Measurements from ENCODE around the gene SLC35E3. TPM values are rescaled to one million over a fixed set of nuclear protein-coding genes. Genes with fewer than 3 reads are reported as not detected.
A peak's percentile ranks its signal among the peaks of the same experiment; 100 is the strongest.
"Not testable (repeated sequence)": the region's sequence is repeated elsewhere in the genome, so short reads cannot be mapped to it uniquely, and the experiment has no call there.

SLC35E3 gene
- polyA plus RNA-seq, 4 donors: 14.7 to 18.7 (median 18.2) TPM

DNA sequence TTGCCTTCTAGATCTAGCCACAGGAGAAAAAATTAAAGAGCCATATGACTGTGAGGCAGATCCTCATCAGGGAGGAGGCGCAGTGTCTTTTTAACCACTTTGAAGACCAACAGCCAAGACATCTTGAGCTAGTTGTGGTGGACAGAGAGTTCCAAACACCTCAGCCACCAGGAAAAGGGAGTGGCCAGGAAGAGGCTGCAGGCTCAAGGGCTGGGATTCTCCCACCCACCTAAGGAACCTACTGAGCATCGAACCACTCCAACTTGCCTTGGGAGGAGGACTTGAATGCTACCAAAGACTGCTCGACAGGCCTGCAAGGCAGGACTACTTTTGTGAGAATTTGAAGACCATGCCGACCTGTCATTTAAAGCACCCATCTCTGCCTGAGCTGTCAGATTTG, 47.5 kb downstream of the SLC35E3 start:
- no peak for DNase-seq (ENCODE audit: low read depth in 4 of 4, low spot score in 3 of 4)

DNA sequence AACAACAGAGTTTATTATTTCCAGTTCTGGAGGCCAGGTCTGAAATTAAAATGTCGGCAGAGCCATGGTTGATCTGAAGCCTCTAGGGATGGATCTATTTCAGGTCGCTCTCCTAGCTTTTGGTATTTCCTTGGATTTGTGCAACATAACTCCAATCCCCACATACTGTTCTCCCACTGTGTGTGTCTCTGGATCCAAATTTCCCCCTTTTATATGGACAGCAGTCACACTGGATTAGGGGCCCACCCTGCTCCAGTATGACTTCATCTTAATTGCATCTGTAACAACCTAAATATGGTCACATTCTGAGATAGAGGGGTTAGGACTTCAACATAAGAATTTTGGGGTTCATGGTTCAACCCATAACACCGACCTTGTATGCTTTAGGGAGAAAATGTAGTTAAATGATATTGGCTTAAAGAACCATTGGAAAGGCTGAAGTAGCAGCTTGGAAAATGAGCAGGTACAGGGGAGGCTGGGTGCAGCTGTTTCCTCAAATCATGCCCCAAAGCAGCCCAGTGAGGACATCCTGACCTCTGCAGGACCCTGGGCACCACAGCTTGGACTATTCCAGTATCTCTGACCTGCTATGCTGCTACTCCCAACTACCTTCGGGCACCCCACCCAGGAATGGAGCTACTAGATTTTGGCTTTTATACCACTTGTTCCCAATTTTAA, 48.1 kb downstream of the SLC35E3 start:
- no peak for DNase-seq (ENCODE audit: low read depth in 4 of 4, low spot score in 3 of 4)

DNA sequence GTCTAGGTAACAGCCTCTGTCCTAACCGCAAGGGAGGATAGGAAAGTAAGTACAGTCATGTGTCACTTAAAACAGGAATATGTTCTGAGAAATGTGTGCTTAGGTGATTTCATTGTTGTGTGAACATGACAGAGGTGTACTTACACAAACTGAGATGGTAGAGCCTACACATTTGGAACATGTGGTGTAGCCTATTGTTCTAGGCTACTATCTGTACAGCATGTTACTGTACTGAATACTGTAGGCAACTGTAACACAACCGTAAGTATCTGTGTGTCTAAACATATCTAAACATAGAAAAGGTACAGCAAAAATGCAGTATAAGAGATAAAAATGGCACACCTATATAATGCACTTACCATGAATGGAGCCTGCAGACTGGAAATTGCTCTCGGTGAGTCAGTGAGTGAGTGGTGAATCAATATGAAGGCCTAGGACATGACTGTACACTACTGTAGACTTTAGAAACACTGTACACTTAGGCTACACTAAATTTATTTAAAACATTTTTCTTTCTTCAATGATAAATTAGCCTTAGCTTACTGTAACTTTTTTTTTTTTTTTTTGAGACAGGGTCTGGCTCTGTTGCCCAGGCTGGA, 48.8 kb downstream of the SLC35E3 start:
- no peak for DNase-seq (ENCODE audit: low read depth in 4 of 4, low spot score in 3 of 4)

DNA sequence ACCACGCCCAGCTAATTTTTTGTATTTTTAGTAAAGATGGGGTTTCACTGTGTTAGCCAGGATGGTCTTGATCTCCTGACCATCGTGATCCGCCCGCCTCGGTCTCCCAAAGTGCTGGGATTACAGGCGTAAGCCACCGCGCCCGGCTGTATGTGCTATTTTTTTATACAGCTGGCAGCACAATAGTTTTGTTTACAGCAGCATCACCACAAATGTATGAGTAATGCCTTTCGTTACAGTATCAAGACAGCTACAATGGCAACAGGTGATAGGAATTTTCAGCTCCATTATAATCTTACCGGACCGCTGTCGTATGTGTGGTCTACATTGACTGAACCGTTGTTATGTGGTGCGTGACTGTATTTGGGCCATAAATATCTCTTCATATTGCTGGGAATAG, 50.4 kb downstream of the SLC35E3 start:
- DNase-seq (ENCODE audit: low read depth in 4 of 4, low spot score in 3 of 4): no peak

DNA sequence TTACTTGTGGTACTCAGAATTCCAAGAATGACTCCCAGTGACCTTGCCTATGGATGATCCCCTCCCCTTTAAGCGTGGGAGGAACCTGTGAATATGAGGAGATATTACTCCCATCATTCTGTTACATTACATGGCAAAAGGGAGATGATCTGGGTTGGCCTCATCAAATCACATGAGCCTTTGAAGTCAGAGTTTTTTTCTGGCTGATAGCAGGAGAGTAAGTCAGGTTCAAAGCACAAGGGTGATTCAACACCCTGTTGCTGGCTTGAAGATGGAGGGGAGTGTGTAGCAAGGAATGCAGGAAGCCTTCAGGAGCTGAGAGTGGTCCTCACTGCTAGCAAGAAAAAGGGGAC, 52.9 kb downstream of the SLC35E3 start:
- no peak for DNase-seq (ENCODE audit: low read depth in 4 of 4, low spot score in 3 of 4)

DNA sequence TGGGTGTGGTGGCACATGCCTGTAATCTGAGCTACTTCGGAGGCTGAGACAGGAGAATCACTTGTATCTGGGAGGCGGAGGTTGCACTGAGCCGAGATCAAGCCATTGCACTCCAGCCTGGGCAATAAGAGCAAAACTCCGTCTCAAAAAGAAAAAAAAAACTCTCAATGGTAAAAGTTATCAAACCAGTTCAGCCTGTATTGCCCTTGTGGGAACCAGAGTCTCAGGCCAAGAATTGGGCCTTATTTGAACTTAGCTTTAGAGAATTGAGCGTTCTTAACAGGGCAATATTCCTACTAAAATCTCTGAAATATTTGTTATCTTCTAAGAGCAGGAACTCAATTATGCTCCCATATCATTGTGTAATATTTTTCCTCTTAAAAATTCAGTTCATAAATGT, 54.3 kb downstream of the SLC35E3 start:
- DNase-seq (ENCODE audit: low read depth in 4 of 4, low spot score in 3 of 4): no peak

DNA sequence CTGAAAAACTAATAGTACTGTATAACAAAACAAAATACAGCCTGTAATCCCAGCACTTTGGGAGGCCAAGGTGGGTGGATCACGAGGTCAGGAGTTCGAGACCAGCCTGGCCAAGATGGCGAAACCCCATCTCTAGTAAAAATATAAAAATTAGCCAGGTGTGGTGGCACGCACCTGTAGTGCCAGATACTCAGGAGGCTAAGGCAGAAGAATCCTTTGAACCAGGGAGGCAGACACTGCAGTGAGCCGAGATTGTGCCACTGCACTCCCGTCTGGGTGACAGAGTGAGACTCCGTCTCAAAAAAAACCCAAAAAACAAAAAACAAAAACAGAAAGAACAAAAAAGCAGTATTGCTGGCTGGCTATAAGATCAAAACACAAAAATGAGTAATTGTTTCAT, 55.1 kb downstream of the SLC35E3 start:
- DNase-seq (ENCODE audit: low read depth in 4 of 4, low spot score in 3 of 4): not testable (repeated sequence)

DNA sequence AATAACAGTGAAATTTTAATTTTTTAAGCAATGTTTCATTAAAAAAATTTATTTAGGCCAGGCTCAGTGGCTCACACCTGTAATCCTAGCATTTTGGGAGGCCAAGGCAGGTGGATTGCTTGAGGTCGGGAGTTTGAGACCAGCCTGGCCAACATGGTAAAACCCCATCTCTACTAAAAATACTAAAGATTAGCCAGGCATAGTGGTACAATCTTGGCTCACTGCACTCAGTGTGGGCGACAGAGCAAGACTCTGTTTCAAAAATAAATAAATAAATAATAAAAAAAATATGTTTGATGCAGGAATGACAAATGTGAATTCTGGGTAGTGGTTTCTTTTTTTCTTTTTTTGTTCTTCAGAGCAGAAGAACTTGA, 56.4 kb downstream of the SLC35E3 start:
- not testable (repeated sequence) for DNase-seq (ENCODE audit: low read depth in 4 of 4, low spot score in 3 of 4)

DNA sequence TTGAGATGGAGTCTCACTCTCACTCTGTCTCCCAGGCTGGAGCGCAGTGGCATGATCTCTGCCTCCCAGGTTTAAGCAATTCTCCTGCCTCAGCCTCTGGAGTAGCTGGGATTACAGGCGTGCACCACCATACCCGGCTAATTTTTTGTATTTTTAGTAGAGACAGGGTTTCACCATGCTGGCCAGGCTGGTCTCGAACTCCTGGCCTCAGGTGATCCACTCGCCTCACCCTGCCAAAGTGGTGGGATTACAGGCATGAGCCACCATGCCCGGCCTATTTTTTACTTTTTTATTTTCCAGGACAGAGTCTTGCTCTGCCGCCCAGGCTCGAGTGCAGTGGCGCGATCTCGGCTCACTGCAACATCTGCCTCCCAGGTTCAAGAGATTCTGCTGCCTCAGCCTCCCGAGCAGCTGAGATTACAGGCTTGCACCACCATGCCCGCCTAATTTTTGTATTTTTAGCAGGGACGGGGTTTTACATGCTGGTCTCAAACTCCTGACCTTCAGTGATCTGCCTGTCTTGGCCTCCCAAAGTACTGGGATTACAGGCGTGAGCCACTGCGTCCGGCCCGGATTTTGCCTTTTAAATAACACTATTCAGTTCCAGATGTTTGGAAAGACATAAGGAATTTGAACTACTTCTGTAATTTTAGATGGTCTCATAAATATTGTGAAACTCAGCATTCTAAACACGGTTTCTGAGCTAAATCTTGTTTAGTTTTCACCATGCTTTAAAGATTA, 57.1 kb downstream of the SLC35E3 start:
- DNase-seq (ENCODE audit: low read depth in 4 of 4, low spot score in 3 of 4): not testable (repeated sequence)

DNA sequence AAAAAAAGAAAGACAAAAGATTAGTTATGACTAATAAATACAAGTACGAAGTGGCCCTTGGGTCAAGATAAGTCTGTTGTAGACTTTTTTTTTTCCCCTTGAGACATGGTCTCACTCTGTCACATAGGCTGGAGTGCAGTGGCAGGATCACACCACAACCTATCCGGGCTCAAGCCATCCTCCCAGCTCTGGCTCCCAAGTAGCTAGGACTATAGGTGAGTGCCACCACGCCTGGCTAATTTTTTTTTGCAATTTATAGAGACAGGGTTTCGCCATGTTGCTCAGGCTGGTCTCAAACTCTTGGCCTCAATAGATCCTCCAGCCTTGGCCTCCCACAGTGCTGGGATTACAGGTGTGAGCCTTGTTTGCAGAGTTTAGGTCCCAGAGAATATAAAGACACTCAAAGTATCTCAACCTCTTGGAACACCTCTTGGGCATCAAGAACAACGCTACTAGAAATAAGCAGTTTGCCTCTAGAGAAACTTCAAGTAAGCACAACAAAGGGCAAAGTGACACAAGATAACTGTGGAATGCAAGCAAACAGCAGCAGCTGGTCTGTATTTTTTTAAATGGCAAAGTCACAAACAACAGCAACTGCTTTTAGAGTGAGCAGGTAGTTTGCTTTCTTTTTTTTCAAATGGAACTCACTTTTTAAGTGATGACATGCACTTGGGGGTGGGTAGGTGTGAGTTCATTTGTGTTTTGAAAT, 58.1 kb downstream of the SLC35E3 start:
- no peak for DNase-seq (ENCODE audit: low read depth in 4 of 4, low spot score in 3 of 4)

DNA sequence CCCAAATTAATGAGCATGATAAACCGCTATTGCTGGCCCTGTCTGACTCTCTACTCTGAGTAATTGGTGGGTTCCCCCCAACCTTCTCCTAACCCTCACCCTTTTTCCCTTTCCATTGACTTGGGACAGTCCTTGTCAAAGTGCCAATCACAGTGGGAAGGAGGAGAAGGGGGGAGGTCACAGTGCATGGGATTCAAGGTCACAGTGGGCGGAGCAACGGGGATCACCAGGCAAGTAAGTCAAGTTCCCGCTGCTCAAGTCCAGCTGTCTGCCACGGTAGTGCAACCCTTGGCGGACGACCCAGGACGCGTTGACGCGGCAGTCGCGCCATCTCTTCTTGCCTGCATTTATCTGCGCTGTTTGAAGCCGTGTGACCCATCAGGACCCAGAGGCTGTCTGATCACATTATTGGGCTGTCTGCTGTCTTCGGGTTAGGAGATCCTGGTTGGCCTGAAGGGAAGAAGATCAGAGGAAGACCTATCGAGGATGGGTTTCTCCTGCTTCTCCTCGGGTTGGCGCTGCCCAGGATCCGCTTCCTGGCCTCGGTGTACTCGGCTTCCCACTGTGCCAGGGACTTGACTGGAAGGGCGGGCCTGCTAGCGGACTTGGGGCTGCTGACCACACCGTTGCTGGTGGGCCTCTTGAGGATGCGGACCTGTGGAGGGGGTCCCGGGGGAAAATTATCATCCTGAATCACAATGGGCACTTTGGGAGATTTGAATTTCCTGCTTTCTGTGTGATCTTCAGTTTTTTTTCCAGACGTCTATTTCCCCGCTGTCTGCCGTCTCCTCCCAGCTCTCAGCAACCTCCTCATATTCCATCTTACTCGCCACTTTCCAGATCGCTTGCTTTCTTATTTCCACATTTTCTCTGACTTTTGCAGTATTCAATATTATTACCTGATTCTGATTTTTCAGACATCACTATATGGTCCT, 58.9 kb downstream of the SLC35E3 start:
- no peak for DNase-seq (ENCODE audit: low read depth in 4 of 4, low spot score in 3 of 4)

DNA sequence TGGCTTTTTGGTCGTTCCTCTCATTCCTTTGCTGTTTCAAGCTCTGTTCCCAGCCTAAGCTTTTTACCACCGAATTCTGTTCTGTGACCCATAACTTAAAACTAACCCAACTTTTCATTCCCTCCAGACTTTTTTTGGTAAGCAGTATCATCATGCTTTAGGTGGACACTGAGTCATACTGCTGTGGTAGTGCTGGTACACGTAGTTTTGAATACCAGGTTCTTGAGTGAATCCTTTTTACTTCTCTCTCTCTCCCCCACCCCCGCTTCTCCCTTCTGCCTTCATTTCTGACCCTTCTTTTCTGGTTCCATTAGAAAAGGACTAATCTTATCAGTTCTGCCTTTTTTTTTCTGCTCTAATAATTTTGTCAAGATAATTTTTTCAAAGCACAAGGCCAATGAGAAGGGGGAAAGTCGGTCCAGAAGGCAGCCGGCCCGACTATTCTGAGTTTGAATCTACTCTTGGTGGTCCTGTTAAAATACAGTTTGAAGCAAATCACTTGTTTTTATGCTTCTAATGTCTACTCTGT, 59.7 kb downstream of the SLC35E3 start:
- DNase-seq (ENCODE audit: low read depth in 4 of 4, low spot score in 3 of 4): no peak

DNA sequence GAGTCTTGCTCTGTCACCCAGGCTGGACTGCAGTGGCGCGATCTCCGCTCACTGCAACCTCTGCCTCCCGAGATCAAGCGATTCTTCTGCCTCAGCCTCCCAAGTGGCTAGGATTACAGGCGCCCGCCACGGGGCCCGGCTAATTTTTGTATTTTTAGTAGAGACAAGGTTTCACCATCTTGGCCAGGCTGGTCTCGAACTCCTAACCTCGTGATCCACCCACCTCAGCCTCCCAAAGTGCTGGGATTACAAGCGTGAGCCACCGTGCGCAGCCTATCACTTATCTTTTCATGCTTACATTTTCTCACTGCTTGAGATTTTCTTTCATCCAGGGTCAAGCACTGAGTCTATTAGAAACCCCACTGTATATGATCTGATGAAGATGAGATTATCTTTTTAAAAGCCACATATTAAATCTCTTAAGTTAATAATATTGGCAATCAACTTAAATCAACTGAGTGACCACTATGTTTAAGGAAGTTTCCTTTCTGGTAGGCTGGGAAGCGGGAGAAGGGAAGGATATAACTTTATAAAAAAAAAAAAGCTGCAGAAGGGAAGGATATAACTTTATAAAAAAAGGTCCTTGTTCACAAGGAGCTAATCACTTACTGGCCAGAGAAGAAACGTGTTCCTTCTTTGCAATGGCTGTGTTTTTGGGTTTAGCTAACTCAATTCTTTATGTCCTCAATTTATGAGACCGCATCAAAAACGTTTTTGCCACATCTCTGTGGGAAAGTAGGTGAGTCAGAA, 60.7 kb downstream of the SLC35E3 start:
- no peak for DNase-seq (ENCODE audit: low read depth in 4 of 4, low spot score in 3 of 4)

DNA sequence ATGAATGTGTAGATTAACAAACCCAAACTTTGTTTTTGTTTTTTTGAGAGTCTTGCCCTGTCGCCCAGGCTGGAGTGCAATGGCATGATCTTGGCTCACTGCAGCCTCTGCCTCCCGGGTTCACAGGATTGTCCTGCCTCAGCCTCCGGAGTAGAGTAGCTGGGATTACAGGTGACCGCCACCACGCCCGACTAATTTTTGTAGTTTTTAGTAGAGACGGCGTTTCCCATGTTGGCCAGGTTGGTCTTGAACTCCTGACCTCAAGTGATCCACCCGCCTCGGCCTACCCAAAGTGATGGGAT, 61.2 kb downstream of the SLC35E3 start:
- DNase-seq (ENCODE audit: low read depth in 4 of 4, low spot score in 3 of 4): not testable (repeated sequence)

DNA sequence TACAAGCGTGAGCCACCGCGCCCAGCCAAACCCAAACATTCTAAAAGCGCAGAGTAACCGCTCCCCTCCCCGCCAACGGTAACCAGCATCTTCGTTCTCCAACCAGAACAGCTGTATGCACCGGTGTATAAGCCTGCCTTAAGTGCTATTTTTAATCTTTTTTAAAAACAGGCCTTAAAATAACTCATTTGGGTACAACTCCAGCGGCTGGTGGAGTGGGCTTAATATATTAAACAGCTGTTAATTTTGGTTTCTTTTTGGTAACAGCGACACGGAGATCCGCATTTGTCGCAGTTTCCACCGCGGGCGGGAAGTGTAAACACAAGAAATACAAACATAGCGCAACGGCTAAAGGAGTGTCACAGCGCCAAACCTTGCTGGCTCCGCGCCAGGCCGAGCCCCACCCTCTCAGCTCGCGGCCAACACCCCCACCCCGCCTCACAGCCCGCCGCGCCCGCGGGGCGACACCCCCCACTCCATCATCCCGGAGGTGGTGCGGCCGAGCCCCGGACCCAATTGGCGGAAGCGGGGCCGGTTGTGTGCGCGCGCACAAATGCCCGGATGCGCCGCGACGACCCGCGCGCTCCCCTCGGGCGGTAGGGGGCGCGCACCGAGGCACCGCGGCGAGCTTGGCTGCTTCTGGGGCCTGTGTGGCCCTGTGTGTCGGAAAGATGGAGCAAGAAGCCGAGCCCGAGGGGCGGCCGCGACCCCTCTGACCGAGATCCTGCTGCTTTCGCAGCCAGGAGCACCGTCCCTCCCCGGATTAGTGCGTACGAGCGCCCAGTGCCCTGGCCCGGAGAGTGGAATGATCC, 61.8 kb downstream of the SLC35E3 start, which contains the start of gene MDM2:
TSS of gene MDM2 (plus strand) at position 602 of the 812 bp plus-strand sequence. CDS start 301 bp downstream, outside the sequence.
- peak; percentile 72 to 86 (median 84) for DNase-seq (ENCODE audit: low read depth in 4 of 4, low spot score in 3 of 4)

DNA sequence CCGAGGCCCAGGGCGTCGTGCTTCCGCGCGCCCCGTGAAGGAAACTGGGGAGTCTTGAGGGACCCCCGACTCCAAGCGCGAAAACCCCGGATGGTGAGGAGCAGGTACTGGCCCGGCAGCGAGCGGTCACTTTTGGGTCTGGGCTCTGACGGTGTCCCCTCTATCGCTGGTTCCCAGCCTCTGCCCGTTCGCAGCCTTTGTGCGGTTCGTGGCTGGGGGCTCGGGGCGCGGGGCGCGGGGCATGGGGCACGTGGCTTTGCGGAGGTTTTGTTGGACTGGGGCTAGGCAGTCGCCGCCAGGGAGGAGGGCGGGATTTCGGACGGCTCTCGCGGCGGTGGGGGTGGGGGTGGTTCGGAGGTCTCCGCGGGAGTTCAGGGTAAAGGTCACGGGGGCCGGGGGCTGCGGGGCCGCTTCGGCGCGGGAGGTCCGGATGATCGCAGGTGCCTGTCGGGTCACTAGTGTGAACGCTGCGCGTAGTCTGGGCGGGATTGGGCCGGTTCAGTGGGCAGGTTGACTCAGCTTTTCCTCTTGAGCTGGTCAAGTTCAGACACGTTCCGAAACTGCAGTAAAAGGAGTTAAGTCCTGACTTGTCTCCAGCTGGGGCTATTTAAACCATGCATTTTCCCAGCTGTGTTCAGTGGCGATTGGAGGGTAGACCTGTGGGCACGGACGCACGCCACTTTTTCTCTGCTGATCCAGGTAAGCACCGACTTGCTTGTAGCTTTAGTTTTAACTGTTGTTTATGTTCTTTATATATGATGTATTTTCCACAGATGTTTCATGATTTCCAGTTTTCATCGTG, 62.6 kb downstream of the SLC35E3 start:
- DNase-seq (ENCODE audit: low read depth in 4 of 4, low spot score in 3 of 4): peak in 3 of 4 donors; percentile 58 to 69 (median 64)

DNA sequence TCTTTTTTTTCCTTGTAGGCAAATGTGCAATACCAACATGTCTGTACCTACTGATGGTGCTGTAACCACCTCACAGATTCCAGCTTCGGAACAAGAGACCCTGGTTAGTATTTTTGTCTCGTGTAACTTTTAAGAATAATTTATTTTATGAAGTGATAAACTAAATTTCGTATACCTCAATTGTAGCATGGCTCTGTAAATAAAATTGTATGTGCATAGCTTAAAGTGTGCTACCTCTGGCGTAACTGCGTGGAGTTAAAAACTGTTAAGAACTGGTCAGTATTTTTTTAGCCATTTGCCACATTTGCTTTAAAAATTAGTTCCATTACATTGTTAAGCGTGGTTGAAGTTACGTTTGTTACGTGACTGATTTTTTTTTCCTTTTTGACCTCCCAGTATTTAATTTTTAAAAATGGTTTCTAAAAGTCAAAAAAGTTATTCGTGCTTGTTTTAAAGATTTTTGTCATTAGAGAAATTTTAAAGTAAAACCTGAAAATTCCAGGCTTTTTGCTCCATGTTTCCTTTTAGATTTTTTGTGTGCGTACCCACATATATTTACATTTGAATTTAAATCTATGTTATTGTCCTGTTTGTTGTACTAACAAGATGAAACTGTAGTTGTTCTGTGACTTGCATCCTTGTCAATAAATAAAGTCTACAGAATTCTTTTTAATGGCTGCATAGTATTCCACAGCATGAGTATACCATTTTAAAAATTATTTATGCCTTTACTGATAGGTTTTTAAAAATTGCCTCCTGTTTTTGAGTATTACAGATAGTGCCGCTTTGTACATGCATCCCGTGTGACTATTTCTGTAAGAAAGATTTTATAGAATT, 63.4 kb downstream of the SLC35E3 start:
- no peak for DNase-seq (ENCODE audit: low read depth in 4 of 4, low spot score in 3 of 4)

Data from left renal pelvis (tissue), 4 donors.